ENCODE results near the gene AHI1.

The AHI1 gene

DNA sequence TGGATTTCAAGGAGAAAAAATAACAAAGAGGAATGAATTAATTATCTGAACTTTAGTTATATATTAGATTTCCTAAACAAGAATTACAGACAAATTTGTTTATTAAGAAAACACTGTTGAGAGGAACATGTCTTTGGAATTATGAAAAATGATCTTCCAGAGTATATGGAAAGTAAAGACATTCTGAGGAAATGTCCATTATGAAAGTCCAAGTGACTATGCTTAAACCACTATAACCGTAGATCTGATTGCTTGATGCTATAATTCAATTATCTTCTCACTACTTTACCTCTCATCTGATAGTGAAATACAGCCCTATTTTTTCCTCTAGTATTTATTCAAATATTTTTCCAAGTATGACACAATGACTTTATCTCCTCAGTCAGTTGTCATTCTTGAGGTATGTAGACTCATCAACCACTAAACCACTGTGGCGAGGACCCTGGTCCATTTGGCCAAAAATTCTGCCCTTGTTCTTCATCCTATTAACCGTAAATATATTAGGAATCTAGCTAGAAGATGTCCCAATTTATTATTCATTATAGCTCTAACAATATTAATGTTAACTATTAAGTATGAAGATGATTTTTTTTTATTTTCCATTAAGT is 37.3 kb upstream of the AHI1 start:
- TF ChIP-seq, protein P1, sequence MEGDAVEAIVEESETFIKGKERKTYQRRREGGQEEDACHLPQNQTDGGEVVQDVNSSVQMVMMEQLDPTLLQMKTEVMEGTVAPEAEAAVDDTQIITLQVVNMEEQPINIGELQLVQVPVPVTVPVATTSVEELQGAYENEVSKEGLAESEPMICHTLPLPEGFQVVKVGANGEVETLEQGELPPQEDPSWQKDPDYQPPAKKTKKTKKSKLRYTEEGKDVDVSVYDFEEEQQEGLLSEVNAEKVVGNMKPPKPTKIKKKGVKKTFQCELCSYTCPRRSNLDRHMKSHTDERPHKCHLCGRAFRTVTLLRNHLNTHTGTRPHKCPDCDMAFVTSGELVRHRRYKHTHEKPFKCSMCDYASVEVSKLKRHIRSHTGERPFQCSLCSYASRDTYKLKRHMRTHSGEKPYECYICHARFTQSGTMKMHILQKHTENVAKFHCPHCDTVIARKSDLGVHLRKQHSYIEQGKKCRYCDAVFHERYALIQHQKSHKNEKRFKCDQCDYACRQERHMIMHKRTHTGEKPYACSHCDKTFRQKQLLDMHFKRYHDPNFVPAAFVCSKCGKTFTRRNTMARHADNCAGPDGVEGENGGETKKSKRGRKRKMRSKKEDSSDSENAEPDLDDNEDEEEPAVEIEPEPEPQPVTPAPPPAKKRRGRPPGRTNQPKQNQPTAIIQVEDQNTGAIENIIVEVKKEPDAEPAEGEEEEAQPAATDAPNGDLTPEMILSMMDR (IDR thresholded peaks at IDR 0.05) = no peak
- H3K27ac ChIP-seq = no peak overlapping the region

DNA sequence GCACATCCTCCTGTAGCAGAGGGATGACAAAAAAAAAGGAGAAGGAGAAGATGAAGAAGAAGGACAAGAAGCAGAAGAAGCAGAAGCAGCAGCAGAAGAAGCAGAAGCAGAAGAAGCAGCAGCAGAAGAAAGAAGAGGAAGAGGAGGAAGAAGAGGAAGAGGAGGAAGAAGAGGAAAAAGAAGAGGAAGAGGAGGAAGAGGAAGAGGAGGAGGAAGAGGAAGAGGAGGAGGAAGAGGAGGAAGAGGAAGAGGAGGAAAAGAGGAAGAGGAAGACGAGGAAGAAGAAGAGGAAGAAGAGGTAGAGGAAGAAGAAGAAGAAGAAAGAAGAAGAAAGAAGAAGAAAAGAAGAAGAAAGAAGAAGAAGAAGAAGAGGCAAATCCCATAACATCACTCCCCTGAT is 35.0 kb upstream of the AHI1 start:
- H3K27ac ChIP-seq = no peak overlapping the region
- TF ChIP-seq, protein P1 (IDR thresholded peaks at IDR 0.05) = no peak
- no peak for TF ChIP-seq ZFX (IDR thresholded peaks at IDR 0.05; ENCODE audit: borderline replicate concordance)

DNA sequence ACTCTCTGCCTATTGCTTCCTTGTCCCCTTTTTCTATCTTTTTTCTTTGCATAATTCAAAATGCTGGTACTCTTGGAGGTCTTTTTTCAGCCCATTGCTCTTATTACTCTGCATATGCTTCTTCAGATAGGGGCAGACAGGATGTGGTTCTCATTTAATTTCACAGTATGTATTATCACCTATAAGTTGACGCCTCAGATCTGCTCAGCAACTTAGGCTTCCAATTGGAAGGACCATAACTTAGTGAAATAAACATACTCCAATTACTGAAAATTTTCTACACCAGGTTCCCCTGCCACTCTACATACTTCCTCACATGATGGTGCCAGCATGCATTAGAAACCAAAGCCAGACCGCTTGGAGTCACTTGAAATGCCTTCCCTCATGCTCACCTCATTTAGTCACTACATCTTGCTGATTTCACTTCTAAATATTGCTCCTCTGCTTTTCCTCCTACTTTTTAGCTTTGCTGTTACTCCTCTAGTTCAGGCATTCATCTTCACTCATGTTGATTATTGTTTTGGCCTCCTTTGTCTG is 34.5 kb upstream of the AHI1 start:
- TF ChIP-seq, protein P1 (IDR thresholded peaks at IDR 0.05) = no peak
- TF ChIP-seq ZFX (IDR thresholded peaks at IDR 0.05; ENCODE audit: borderline replicate concordance) = no peak
- no peak overlapping the region for H3K27ac ChIP-seq

DNA sequence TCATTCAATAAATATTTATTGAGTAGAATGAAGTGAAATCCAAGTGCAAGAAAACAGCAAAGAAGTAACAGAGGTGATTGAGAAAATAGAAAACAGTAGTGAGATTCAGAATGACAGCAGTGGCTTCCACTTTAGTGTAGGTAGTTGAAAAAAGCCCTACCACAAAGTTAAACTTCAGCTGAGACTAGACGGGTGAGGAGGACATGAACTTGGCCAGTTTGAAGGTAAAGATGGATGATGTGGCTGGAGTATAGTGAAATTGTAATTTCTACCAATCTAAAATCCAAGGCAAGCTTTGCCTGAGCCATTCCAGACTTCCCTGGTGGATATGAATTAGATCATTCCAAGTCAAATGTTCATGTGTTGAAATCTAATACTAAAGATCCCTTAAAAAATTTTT is 32.6 kb upstream of the AHI1 start:
- H3K27ac ChIP-seq = no peak overlapping the region

DNA sequence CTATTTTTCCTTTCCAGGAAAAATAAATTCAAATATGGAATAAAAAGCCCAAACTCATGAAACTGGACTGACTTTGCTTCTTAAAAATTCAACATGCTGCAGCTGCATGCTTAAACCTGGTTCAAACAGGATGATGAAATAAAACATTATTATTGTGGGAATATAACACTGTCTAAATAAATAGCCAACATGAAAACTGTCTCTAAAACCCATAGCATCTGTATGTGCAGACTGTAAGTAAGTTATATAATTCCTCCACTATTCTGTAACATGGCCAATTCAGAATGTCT is 30.4 kb upstream of the AHI1 start:
- no peak overlapping the region for H3K27ac ChIP-seq
- TF ChIP-seq ZFX (IDR thresholded peaks at IDR 0.05; ENCODE audit: borderline replicate concordance) = no peak
- TF ChIP-seq, protein P1 (IDR thresholded peaks at IDR 0.05) = no peak

More for the DNA sequence above, 32.6 kb upstream of the AHI1 start:
- TF ChIP-seq, protein P1 (IDR thresholded peaks at IDR 0.05) = no peak
- no peak for TF ChIP-seq ZFX (IDR thresholded peaks at IDR 0.05; ENCODE audit: borderline replicate concordance)

DNA sequence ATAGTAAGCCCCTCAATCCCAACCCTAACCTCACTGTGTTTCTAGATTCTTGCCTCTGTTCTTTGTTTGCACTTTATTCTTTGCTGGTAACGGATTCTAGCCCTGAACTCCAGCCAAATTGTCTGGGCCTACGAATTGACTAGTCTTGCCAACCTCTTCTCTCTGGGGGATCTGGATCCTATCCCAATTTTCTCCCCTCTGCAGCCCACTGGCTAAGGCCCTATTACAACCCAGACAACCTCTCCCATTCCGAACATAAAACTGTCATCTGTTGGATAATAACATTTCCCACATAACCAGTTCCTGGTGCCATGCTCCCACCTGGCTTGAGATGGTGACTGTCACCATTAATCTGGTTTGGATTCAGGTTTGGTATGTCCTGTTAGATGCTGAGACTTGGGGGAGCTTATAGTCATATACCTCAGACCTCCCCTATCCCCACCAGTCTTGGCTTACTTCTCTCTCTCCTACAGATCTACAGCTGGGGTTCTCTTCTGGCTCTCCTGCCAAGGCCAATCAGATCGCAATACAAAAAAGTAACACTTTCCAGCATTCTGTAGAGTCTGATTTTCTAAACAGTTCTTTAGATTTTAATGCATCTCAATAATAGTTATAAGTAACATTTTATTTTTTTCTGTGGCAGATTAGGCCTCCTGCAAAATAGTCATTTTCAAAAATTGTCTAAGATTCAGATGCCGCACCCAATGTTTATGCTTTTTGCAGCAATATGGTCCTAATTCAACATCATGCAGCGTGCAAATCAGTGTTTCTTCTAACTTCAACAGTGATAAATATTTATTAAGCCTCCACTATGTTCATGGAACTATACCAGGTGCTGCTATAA is 29.8 kb upstream of the AHI1 start:
- no peak overlapping the region for H3K27ac ChIP-seq
- TF ChIP-seq, protein P1 (IDR thresholded peaks at IDR 0.05) = no peak
- TF ChIP-seq ZFX (IDR thresholded peaks at IDR 0.05; ENCODE audit: borderline replicate concordance) = no peak

DNA sequence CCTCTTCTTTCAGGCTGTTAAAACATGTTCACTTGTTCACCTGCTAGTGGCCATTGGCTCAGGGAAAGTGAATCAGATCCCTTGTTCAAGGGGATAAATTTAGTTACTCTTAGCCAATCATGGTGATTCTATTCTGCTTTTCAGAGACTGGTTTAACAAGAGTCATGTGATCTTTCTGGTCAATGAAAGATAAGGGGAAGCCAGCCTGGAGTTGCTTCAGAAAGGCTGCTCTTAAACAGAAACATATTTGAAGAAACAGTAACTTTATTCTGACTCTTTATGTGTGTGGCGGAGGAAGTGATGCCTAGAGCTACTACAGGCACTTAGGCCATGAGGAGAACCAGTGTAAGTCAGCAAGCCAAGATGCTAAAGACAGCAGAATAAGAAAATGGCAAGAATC is 28.1 kb upstream of the AHI1 start:
- no peak overlapping the region for H3K27ac ChIP-seq
- no peak for TF ChIP-seq ZFX (IDR thresholded peaks at IDR 0.05; ENCODE audit: borderline replicate concordance)
- TF ChIP-seq, protein P1 (IDR thresholded peaks at IDR 0.05) = no peak
